GM12801 (cell line): ENCODE measurements around the gene ARHGAP27.

Experiments
- TF ChIP-seq, protein P1 (sequence below): IDR thresholded peaks from one replicate; pipeline ENCODE4 v1.5.1; 2011; ENCODE audit warnings: control low read depth; ENCODE audit not compliant: insufficient read length; ENCODE audit errors: extremely low read depth

The ARHGAP27 gene

DNA sequence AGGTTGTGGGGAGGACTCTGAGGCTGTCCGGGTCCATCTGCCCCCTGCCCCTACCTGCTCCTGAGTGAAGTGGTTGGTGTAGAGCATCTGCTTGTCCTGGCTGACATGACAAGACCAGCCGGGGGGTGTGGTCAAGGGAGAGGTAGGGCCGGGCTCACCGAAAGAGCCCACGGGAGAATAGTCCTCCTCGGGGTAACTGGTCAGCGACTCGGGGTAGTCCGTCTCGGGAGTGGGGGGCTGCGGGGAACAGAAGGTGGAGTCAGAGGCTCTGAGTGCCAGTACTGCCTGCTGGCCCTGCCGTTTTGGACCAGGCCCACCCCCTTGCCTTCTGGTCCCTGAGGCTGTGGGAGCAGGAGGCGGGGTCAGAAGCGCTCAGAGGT is 27.8 kb downstream of the ARHGAP27 start:
- TF ChIP-seq, protein P1, sequence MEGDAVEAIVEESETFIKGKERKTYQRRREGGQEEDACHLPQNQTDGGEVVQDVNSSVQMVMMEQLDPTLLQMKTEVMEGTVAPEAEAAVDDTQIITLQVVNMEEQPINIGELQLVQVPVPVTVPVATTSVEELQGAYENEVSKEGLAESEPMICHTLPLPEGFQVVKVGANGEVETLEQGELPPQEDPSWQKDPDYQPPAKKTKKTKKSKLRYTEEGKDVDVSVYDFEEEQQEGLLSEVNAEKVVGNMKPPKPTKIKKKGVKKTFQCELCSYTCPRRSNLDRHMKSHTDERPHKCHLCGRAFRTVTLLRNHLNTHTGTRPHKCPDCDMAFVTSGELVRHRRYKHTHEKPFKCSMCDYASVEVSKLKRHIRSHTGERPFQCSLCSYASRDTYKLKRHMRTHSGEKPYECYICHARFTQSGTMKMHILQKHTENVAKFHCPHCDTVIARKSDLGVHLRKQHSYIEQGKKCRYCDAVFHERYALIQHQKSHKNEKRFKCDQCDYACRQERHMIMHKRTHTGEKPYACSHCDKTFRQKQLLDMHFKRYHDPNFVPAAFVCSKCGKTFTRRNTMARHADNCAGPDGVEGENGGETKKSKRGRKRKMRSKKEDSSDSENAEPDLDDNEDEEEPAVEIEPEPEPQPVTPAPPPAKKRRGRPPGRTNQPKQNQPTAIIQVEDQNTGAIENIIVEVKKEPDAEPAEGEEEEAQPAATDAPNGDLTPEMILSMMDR: no peak

DNA sequence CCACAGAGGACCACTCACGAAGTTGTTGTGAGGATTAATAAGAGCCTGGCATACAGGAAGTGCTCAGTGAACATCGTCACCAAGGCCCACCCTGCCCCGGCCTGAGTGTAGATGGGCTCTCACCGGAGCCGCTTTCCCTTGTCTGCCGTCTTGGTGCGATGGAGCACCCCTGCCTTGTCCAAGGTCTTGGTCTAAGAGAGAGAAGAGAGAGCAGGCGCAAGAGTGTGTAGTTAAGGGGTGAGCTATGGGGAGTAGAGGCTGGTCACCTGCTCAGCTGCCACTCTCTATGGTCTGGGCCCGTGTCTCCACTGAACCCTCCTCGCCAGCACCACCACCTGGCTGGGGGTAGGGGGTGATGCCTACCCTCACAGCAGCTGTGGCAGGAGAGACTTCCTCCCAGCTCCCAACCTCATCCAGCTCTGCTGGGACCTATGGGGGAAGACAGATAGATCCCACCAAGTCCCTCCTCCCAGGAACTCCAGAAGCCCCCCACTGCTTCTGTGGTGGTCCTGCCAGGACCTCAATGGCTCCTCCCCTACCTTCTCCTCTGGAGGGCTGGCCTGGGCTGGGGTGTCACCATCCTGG is 28.7 kb downstream of the ARHGAP27 start:
- TF ChIP-seq, protein P1: no peak

DNA sequence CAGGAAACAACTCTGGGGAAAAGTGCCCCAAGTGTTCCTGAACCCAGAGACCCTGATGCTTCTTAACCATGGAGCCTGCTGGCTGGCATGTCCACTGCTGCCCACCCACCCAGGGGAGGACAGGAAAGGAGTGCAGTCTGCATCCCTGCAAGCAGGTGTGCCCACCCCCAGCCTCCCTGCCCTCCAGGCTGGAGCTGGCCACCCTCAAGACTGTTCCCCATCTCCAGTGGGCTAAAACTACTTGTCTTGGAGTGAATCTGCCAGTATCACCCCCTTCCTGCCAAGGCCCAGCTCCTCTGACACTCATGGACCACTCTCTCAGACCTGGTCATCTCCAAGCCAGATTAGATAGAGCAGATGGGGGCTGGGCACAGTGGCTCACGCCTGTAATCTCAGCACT is 29.8 kb downstream of the ARHGAP27 start:
- TF ChIP-seq, protein P1: no peak

DNA sequence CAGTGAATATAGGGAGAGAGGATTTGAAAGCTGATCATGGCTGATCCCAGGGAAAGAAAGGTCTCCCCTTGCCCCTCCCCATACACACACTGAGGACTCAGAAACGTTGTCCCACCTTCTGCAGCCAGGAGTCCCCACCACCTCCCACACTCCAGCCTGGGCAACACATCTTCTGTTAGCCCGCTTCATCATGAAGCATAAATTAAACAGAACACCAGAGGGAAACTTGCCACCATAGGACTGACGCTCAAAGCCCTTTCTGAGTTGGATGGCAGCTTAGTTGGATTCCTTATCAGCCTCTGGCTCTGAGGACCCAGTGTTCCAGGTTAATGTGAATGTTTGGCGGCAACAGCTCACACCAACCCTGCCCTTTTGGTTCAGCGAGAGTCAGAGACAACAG is 33.9 kb downstream of the ARHGAP27 start:
- TF ChIP-seq, protein P1: no peak

DNA sequence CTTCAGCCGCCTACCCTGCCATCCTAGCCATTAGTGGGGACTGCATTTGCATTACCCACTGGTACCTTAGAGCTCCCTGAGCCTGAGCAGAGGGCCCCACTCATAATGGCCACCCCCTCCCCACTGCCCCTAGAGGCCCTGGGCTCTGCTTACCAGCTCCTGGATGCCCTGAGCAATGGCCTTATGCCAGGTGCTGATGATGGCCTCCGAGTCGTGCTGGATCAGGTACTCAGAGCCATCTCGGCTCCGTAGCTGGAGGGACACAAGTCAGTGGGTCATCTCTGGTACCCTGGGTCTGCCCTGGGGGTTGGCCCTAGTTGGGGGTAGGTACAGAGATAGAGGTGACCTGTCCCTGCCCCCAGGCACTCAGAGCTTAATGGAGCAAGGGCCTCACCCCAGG is 34.9 kb downstream of the ARHGAP27 start:
- TF ChIP-seq, protein P1: no peak

DNA sequence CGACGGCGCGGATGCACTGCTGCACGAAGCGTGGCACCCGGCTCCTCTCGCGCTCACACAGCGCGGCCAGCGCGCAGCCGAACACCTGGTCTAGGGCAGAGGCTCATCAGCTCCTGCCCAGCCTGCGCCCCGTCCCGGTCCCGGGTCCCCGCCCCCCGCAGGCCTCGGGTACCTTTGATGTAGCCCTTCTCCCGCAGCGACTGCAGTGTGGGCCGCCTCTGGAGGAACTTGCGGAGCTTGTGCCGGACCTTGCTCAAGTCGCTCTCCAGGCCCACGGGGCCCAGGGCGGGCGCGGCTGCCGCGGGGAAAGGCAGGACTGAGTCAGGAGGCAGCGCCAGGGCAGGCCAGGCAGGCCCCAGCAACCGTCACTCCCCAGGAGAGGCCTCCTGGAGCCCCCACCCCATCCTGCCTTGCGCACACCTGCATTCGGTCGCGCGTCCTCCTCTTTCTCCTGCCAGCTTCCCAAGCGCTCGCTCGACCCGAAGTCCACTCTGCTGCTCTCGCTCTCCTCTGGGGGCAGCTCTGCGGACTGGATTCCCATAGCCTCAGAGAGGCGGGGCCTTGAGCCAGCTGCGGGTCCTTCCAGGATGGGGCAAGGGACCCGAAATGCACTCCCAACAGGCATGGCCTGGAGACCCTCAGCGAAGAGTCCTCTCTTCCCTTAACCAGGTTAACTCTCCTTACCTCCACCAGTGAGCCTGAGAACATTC is 36.0 kb downstream of the ARHGAP27 start:
- TF ChIP-seq, protein P1: no peak

DNA sequence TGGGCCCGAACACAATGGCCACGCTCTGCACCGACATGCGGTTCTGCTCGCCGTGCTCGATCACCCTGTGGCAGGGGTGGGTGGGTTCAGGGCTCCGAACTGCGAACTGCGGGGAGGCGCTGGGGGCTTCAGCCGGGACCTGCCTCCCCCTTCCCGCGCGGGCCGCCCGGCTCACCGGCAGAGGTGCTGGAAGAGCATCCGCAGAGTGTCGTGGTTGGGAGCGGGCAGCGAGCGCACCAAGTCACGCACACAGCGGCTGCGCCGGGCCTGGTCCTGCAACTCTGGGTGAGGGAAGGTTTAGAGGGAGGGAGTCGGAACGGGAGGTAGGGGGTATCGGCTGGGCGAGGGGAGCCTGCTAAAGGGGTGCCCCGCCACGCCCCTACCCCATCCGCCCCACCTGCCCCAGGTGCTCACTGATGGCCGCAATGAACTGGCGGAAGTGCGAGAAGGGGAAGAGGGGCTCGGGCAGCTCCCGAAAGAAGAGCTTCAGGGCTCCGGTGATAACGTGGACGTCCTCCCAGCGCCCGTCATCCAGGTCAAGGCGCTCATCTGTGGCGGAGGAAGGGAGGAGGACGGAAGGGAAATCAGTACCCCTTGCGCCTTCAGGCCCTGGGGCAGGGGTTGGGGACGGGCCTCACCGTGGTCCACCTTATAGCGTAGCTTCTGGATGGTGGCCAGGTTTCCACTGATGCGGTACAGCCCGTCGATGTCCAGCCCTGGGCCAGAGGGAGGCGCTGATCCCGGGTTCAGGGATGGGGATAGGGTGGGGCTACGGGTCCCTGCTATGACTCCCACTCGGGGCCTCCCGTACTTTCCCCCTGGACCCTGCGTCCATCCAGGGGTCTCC is 36.9 kb downstream of the ARHGAP27 start:
- TF ChIP-seq, protein P1: no peak
